ENCODE data around the gene PARP8.
"Not testable (repeated sequence)": the region's sequence is repeated elsewhere in the genome, so short reads cannot be mapped to it uniquely, and the experiment has no call there.

The PARP8 gene

GRCh38 chr5:50774446-50775175 is 108.2 kb downstream of the PARP8 start:
- not testable (repeated sequence) for DNase-seq (ENCODE audit: low read depth in 2 of 2)

- DNase-seq (ENCODE audit: low read depth in 2 of 2) = no peak
These were observed 119.6 kb downstream of the PARP8 start for GRCh38 chr5:50786073-50786472.

DNA sequence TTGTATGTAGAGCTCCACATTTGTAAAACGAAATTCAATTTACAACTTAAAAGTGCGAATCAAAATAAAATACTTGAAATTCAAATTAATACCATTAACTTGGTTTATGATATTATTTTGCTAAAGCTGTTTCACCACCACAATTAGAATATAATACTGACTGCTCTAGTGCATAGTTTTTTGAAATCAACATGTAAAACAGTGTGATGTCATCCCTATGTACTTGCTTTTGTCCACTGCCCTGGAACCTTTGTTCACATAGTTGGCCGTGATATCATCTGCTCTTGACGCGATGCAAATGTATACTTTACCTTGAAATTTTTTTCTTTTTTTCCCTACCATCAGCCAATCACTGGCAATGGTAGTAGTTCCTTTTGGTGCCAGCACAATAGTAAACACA is 125.4 kb downstream of the PARP8 start:
- no peak for DNase-seq (ENCODE audit: low read depth in 2 of 2)

DNA sequence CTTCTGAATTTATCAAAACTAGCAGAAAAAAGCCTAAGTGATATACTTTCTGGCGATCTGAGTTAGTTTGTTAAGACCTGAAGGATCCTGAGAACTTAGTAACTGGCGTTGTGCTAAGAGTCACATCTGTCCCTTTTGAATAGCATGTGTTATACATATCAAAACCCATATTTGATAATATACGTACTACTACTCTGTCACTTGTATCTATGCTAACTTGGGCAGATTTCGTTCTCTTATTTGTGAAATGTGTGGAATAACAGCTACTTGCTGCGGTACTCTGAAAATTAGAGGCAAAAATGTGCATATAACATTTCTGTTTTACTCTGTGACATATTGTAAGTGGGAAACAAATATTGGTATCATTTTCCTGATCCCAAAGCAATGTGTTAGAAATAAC is 126.4 kb downstream of the PARP8 start:
- DNase-seq (ENCODE audit: low read depth in 2 of 2) = no peak

DNA sequence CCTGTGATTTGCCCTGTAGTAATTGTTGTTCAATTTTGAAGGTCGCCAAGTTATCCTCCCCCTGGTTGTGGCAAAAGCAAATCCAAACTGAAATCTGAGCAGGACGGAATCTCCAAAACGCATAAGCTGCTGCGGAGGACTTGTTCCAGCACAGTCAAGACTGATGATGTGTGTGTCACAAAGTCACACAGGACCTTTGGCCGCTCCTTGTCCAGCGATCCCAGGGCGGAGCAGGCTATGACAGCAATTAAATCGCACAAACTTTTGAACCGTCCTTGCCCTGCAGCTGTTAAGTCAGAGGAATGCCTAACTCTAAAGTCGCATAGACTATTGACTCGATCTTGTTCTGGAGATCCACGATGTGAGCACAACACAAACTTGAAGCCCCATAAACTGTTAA is 128.4 kb downstream of the PARP8 start:
- no peak for DNase-seq (ENCODE audit: low read depth in 2 of 2)

GRCh38 chr5:50798002-50798401 is 131.6 kb downstream of the PARP8 start:
- no peak for DNase-seq (ENCODE audit: low read depth in 2 of 2)

DNA sequence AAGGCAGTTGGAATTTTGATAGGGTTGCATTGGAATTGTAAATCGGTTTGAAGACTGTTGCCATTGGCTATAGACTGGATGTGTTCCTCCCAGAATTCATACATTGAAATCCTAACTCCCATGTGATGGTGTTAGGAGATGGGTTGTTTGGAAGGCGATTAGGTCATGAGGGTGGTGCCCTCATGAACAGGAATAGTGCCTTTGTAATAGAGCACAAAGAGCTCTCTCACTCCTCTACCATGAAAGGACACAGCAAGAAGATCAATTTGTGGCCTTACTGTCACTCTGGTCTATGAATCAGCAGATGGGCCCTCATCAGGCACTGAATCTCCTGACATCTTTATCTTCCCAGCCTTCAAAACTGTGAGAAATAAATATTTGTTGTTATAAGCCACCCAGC is 133.2 kb downstream of the PARP8 start:
- DNase-seq (ENCODE audit: low read depth in 2 of 2) = no peak

DNA sequence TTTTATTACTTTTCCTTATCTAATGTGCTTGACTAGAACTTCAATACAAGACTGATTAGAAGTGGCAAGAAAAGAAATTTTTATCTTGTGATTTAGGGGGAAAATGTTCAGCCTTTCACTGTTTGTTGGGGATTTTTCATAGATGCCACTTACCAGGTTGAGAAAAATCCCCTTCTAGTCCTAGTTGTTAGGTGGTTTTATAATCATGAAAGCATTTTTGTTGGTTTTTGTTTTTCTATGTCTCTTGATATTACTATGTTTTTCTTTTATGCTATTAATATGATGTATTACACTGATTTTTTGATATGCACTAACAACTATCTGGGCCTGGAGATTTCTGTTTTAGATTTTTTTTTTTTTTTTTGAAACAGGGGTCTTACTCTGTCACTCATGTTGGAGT is 134.0 kb downstream of the PARP8 start:
- no peak for DNase-seq (ENCODE audit: low read depth in 2 of 2)

- DNase-seq (ENCODE audit: low read depth in 2 of 2) = no peak
These were observed 141.2 kb downstream of the PARP8 start for GRCh38 chr5:50807661-50808060.

- no peak for DNase-seq (ENCODE audit: low read depth in 2 of 2)
These were observed 142.0 kb downstream of the PARP8 start for GRCh38 chr5:50808406-50808805.

GRCh38 chr5:50811746-50812145 is 145.3 kb downstream of the PARP8 start:
- DNase-seq (ENCODE audit: low read depth in 2 of 2) = not testable (repeated sequence)

DNA sequence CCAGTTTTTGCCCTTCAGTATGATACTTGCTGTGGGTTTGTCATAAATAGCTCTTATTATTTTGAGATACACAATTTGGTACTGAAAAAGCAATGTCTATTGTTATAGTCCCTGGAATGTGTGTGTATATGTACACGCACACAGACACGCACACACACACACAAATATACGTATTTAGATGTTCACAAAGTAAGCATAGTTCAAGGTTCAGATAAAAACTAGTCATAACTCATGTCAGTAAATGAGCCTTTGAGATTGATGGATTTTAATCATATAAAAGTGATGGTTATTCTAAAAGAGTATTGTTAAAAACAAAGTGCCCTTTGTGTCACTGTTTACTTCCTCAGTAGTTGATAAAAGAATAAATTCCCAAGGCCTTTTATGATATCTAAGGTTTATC is 147.3 kb downstream of the PARP8 start:
- no peak for DNase-seq (ENCODE audit: low read depth in 2 of 2)

GRCh38 chr5:50814556-50814955 is 148.1 kb downstream of the PARP8 start:
- DNase-seq (ENCODE audit: low read depth in 2 of 2) = no peak

DNA sequence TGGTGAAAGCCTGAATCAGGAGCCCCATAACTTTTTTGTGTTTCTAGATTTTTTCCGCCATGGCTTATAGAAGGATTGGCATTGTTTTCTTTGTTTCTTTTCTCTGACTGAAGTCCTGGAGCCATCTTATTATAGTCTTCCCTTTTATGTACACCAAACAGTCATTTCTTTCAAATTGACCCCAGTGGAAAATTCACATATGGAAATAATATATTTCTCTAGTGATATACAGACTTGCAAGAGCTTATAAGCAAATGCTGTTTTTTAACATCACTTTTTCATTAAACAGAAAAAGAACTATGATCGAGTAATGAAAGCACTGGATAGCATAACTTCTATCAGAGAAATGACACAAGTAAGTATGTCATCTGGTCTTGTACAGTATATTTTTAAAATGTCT is 155.6 kb downstream of the PARP8 start:
- no peak for DNase-seq (ENCODE audit: low read depth in 2 of 2)

DNA sequence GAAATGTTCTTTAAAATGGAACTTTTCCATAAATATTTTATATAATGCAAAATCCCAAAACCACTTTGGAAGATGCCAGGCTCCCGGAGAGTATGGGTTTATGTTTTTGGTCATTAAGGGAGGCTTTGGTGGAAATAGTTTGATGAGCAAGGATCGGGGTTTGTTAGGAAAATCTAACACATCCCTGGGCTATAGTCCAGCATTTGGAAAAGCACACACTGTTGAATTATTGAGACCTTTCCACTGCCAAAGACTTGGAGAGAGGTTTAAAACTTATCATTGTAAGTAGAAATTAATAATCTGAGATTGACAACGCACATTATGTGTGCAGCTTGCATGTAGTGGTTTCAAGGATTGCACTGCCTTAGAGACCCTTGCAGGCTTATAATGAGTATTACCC is 156.3 kb downstream of the PARP8 start:
- no peak for DNase-seq (ENCODE audit: low read depth in 2 of 2)

- no peak for DNase-seq (ENCODE audit: low read depth in 2 of 2)
These were observed 157.1 kb downstream of the PARP8 start for GRCh38 chr5:50823568-50823967.

DNA sequence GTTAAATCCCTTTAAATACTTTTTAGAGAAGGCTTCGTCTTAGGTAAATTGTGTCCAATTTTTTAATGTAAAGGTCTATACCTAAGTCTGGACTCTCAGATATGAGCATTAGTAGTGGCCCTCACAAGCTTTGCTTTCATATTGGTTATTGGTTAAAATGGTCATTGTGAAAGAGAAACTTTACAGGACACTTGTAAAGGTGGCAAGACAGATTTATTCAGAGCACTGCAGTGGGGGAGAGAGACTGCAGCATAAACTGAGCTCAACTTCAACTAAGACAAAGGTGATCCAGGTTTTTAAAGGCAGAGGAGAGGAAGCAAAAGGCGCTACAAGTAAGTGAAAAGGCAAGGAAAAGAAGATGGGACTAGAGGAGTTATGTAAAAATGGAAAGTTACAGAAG is 157.7 kb downstream of the PARP8 start:
- no peak for DNase-seq (ENCODE audit: low read depth in 2 of 2)

- DNase-seq (ENCODE audit: low read depth in 2 of 2) = no peak
These were observed 161.2 kb downstream of the PARP8 start for GRCh38 chr5:50827516-50828247.

DNA sequence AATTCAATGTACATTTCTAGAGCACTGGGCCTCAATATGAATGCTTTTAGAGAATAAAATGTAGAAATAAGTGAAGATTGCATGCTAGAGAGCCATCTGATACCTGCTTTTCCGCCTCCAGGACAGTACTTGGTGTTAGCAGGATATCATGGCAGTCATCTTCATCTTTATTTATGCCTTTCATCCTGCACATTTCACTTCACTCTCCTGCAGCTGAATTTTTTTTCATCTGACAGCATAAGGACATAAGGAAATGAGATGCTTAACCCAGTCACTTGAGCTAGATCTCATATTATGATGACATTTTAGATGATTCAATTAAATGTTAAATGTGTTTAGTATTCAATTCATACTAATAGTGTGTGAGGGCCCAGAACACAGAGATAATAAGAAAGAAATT is 162.6 kb downstream of the PARP8 start:
- no peak for DNase-seq (ENCODE audit: low read depth in 2 of 2)

GRCh38 chr5:50832657-50833284 is 166.3 kb downstream of the PARP8 start:
- DNase-seq (ENCODE audit: low read depth in 2 of 2) = no peak

DNA sequence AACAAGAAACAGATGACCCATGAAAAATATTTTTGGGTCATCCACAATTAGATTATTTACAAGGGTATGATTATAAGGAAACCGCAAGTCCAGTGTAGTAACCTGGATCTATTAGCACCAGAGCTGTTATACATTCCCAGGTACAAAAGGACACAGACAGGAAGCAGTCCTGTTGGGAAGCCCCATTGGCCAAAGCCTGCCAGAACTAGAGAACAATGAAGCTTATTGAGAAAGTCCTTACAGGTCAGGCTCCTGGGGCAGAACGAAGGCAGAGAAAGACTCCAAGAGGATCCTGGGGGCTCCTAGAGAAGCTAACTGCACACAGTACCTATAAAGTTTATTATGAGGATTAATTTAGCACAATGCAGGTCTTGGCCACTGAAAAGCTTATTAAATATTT is 169.9 kb downstream of the PARP8 start:
- no peak for DNase-seq (ENCODE audit: low read depth in 2 of 2)

- DNase-seq (ENCODE audit: low read depth in 2 of 2) = no peak
These were observed 173.0 kb downstream of the PARP8 start for GRCh38 chr5:50839472-50839871.

- DNase-seq (ENCODE audit: low read depth in 2 of 2) = no peak
These were observed 176.7 kb downstream of the PARP8 start for GRCh38 chr5:50843091-50843490.

All from stimulated activated CD4-positive, alpha-beta T cell treated with anti-CD3 and anti-CD28 coated beads, Interleukin-4, amount 100 ng/mL, for 48 hours (primary cell).